ENCODE data around the gene IKZF1. TPM values are rescaled to one million over a fixed set of nuclear protein-coding genes. Genes with fewer than 3 reads are reported as not detected.

IKZF1 gene
- total and polyA plus RNA-seq, 10 donors, result 36.4 to 389 (median 231) TPM

- intact Hi-C loops (cut with DNase I; ENCODE audit: low total_unique reads), result no loop called here
- peaks cover 74 to 100% (median 90%) of the 10 kb centered on the region in 6 donors for H3K4me1 ChIP-seq
- no peaks in the 10 kb centered on the region for H3K27me3 ChIP-seq (replicated peaks in 1 of 7)
- H3K4me3 ChIP-seq, result peak overlapping the region in 2 of 8 donors; percentile 2 to 31
- H3K36me3 ChIP-seq, result peaks cover 0 to 65% (median 15%) of the 10 kb centered on the region in 6 donors
- no peak for DNase-seq
- 55 to 76% (median 70%) methylated on average over 8 of the region's 8 CpGs for WGBS, 5 donors
- no peaks in the 10 kb centered on the region for H3K9me3 ChIP-seq
- TF ChIP-seq POLR2A (IDR thresholded peaks at IDR 0.05) (no peak), CTCF (IDR thresholded peaks at IDR 0.05 in 8 of 11, conservative IDR thresholded peaks at IDR 0.05 in 3 of 11) (no peak), POLR2AphosphoS5 (IDR thresholded peaks at IDR 0.05) (no peak)
- peak overlapping the region; percentile 69 to 92 (median 82) for H3K27ac ChIP-seq
Observed at GRCh38 chr7:50332241-50333165, 28.0 kb downstream of the IKZF1 start.

DNA sequence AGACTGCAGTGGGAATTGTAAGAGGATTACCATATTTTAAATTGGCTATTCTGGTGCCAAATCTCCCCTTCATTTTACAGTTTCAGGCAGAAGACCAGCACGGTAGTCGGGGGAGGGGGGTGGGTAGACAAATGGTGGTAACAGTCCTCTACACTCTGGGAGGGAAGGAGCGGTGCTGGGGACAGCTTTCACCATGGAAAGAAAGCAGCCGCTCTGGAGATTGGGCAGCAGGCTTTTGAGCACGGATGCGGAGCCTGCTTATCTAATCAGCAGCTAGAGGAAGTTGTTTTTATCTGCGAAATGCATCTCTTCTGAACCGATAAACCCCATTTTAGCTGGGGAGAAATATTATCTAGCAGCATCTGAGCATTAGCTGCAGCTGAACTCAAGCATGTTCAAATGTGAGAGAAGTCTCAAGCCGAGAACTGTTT is 28.7 kb downstream of the IKZF1 start:
- H3K27ac ChIP-seq, result peak overlapping the region; percentile 69 to 92 (median 82)
- peak; percentile 78 for DNase-seq

GRCh38 chr7:50334341-50334994 is 30.0 kb downstream of the IKZF1 start:
- peak overlapping the region in 1 of 8 donors; percentile 31 for H3K4me3 ChIP-seq
- no peaks in the 10 kb centered on the region for H3K27me3 ChIP-seq (replicated peaks in 1 of 7)
- no peaks in the 10 kb centered on the region for H3K9me3 ChIP-seq
- peaks cover 73 to 100% (median 98%) of the 10 kb centered on the region in 6 donors for H3K4me1 ChIP-seq
- WGBS, 5 donors, result 91 to 97% (median 93%) methylated on average over 1 of the region's 1 CpG
- no peak for DNase-seq
- intact Hi-C loops (cut with DNase I; ENCODE audit: low total_unique reads), result no loop called here
- peaks cover 0 to 50% (median 0%) of the 10 kb centered on the region in 6 donors for H3K36me3 ChIP-seq
- peak overlapping the region; percentile 51 to 92 (median 82) for H3K27ac ChIP-seq
- TF ChIP-seq POLR2A (IDR thresholded peaks at IDR 0.05), result no peak
- no peak for TF ChIP-seq CTCF (IDR thresholded peaks at IDR 0.05 in 8 of 11, conservative IDR thresholded peaks at IDR 0.05 in 3 of 11)
- TF ChIP-seq POLR2AphosphoS5 (IDR thresholded peaks at IDR 0.05), result no peak

More for the DNA sequence above, 28.7 kb downstream of the IKZF1 start:
- TF ChIP-seq POLR2AphosphoS5 (IDR thresholded peaks at IDR 0.05) (peak in 1 of 3 donors; percentile 79), CTCF (IDR thresholded peaks at IDR 0.05 in 8 of 11, conservative IDR thresholded peaks at IDR 0.05 in 3 of 11) (no peak), POLR2A (IDR thresholded peaks at IDR 0.05) (peak in 1 of 3 donors; percentile 11)
- no peaks in the 10 kb centered on the region for H3K9me3 ChIP-seq
- H3K4me1 ChIP-seq, result peaks cover 78 to 100% (median 95%) of the 10 kb centered on the region in 6 donors
- H3K27me3 ChIP-seq (replicated peaks in 1 of 7), result no peaks in the 10 kb centered on the region
- H3K36me3 ChIP-seq, result peaks cover 0 to 62% (median 8%) of the 10 kb centered on the region in 6 donors
- intact Hi-C loops (cut with DNase I; ENCODE audit: low total_unique reads), result no loop called here
- 3 to 5% (median 4%) methylated on average over 9 of the region's 9 CpGs for WGBS, 5 donors
- H3K4me3 ChIP-seq, result peak overlapping the region in 3 of 8 donors; percentile 2 to 31 (median 6)
